Stomach (tissue), 19 donors: ENCODE results near the gene CYREN. TPM values are rescaled to one million over a fixed set of nuclear protein-coding genes. Genes with fewer than 3 reads are reported as not detected.

ENCODE experiments used
- DNase-seq, 2 donors: peaks; one replicate each; pipeline versions ENCODE4 v3.0.0 to v3.0.0-alpha.2; 2013 to 2019
- H3K27ac ChIP-seq, 5 donors: fragments of 200-600 bp in 4 of 5; sonication (generic) in 4 of 5; one replicate each; pipeline ENCODE4 v1.5.1; 2013 to 2019; ENCODE audit warnings: mild to moderate bottlenecking in 1 of 5, moderate library complexity in 1 of 5
- H3K27me3 ChIP-seq, 3 donors: fragments of 200-600 bp; sonication (generic); one replicate each; pipeline ENCODE4 v1.5.1; 2017 to 2019; ENCODE audit warnings: mixed run types in 1 of 3
- H3K36me3 ChIP-seq, 4 donors: fragments of 200-600 bp; sonication (generic); 1 replicate in 3 of 4; 2 replicates in 1 of 4; pipeline ENCODE4 v1.5.1; 2016 to 2019
- H3K4me1 ChIP-seq, 4 donors: fragments of 200-600 bp; sonication (generic); one replicate each; pipeline ENCODE4 v1.5.1; 2016 to 2019
- H3K4me3 ChIP-seq, 4 donors: fragments of 200-600 bp; sonication (generic) in 3 of 4; one replicate each; pipeline ENCODE4 v1.5.1; 2016 to 2019; ENCODE audit warnings: mild to moderate bottlenecking in 1 of 4
- H3K9me3 ChIP-seq, 4 donors: fragments of 200-600 bp; sonication (generic); one replicate each; pipeline ENCODE4 v1.5.1; 2016 to 2019
- EP300 ChIP-seq: sonication (generic); formaldehyde crosslinking; IDR thresholded peaks from one replicate; pipeline ENCODE4 v1.6.1; 2017; ENCODE audit warnings: antibody characterized with exemption
- POLR2A ChIP-seq, 4 donors: fragments of 450-650 bp; IDR thresholded peaks; one replicate each; pipeline ENCODE4 v1.6.1; 2016; ENCODE audit warnings: antibody characterized with exemption in 4 of 4, control low read depth in 2 of 4, mild to moderate bottlenecking in 1 of 4, moderate library complexity in 1 of 4
- POLR2AphosphoS5 ChIP-seq, 3 donors: sonication (generic); formaldehyde crosslinking; IDR thresholded peaks; one replicate each; pipeline ENCODE4 v1.6.1; 2016; ENCODE audit warnings: antibody characterized with exemption in 3 of 3
- WGBS, 5 donors: extraction: QIAGEN DNeasy Blood & Tissue Kit in 3 of 5; methylation state at CpG; one replicate each; pipeline versions ENCODE4 v1.1.5 to v1.1.7; 2013 to 2018; 5-methylcytosine and 5-hydroxymethylcytosine counted together
- intact Hi-C: fragments of 100-400 bp; cut with DNase I; formaldehyde crosslinking; loops from one replicate; pipeline ENCODE4 v1.15.1; 2023; ENCODE audit warnings: low total_unique reads
- long read RNA-seq, 10 donors: transcript quantifications; one replicate each; lab custom pipeline, GENCODE V29; 2026
- polyA plus RNA-seq, 3 donors: library from polyadenylated mRNA; stranded (reverse); fragments of 200-250 nt; gene quantifications; one replicate each; pipeline ENCODE4 v1.2.3, GENCODE V29; 2013
- total RNA-seq, 5 donors: library from RNA; depleted of rRNA; stranded (reverse); fragments of >200 nt; gene quantifications; one replicate each; pipeline versions ENCODE4 v1.1.0 to v1.2.3, GENCODE V29; 2014 to 2016
- TF ChIP-seq, protein P1 (sequence below), 7 experiments: fragments of 450-650 bp in 4 of 7; fragments of 200-600 bp in 3 of 7; sonication (generic) in 3 of 7; IDR thresholded peaks; one replicate each; pipeline ENCODE4 v1.5.1; 2016 to 2019; ENCODE audit warnings: antibody characterized with exemption in 7 of 7, control low read depth in 2 of 7, mild to moderate bottlenecking in 1 of 7
- donor health status: healthy with polysubstance abuse.
- donor health status: Bipolar disorder and iron deficiency.
- donor health status: healthy.

CYREN gene, protein sequence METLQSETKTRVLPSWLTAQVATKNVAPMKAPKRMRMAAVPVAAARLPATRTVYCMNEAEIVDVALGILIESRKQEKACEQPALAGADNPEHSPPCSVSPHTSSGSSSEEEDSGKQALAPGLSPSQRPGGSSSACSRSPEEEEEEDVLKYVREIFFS
- 10 to 100 TPM; 11.1 to 33.0 (median 29.8) TPM for total RNA-seq
- 10 to 100 TPM; 21.7 to 30.8 (median 30.5) TPM for polyA plus RNA-seq
- long read RNA-seq, donor 1, partial matches to known transcripts, result 0 of 4 reads
- long read RNA-seq, donor 1, other reads (novel, unspliced or antisense), result 0 of 4 reads
- long read RNA-seq, donor 2, partial matches to known transcripts, result 0 of 5 reads
- long read RNA-seq, donor 2, other reads (novel, unspliced or antisense), result 0 of 5 reads
- long read RNA-seq, donor 3, partial matches to known transcripts, result 0 of 3 reads
- long read RNA-seq, donor 3, other reads (novel, unspliced or antisense), result 0 of 3 reads
- long read RNA-seq, donor 4, result 0 reads
- long read RNA-seq, donor 5, partial matches to known transcripts, result 0 of 10 reads
- long read RNA-seq, donor 5, other reads (novel, unspliced or antisense), result 0 of 10 reads
- long read RNA-seq, donor 6, transcript CYREN-202 (4 exons, 1,738 nt), result major isoform, 5 of 14 reads
- long read RNA-seq, donor 6, partial matches to known transcripts, result 0 of 14 reads
- long read RNA-seq, donor 6, other reads (novel, unspliced or antisense), result 0 of 14 reads
- long read RNA-seq, donor 7, partial matches to known transcripts, result 8 of 14 reads
- long read RNA-seq, donor 7, other reads (novel, unspliced or antisense), result 0 of 14 reads
- long read RNA-seq, donor 8, partial matches to known transcripts, result 0 of 8 reads
- long read RNA-seq, donor 8, other reads (novel, unspliced or antisense), result 5 of 8 reads
- long read RNA-seq, donor 9, partial matches to known transcripts, result 0 of 2 reads
- long read RNA-seq, donor 9, other reads (novel, unspliced or antisense), result 0 of 2 reads
- long read RNA-seq, donor 10, partial matches to known transcripts, result 0 of 2 reads
- long read RNA-seq, donor 10, other reads (novel, unspliced or antisense), result 0 of 2 reads

DNA sequence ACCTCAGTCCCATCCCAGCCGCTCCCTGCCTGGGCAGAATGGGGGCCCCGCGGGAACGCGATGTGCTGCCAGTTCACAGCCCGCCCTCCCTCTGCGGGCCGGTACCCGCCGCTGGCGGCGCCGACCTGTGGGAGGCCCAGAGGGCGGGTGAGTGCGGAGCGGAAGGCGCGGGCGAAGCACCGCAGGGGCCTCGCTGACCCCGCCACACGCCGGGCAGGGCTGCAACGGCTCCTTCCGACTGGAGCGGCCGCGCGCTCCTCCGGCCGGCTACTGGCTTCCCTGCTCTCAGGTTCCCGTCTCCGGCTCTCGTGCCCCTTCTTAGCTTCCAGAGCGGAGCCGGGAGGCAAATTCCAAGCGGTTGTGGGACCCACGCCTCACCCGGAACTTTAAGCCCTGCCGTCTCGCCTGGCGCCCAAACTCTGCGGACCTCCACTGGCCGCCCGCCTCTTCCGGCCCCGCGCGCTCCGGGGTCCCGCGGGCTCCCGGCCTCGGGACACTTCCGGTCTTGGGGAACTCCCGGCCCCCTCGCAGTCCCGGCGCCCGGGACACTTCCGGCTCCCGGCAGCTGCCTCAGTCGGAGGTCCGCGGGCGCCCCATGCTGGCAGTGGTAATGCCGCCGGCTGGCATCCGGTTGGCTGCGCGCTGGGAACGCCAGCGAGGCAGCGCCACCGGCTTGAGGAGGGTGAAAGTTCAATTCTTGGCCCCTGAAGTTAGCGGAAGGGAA is at the start of gene CYREN:
CYREN (minus strand) TSS at position 434 of the 724 bp plus-strand sequence. CDS start 1,785 bp downstream, outside the sequence.
- peak within 1 kb of the TSS; percentile 89 to 99 (median 96) for H3K27ac ChIP-seq
- H3K9me3 ChIP-seq, result no peaks in the 10 kb centered on the region
- H3K4me1 ChIP-seq, result peaks cover 35 to 59% (median 54%) of the 10 kb centered on the region in 4 donors
- 0 to 2% (median 1%) methylated on average over 43 to 77 of the region's 77 CpGs for WGBS, 5 donors
- peak within 1 kb of the TSS; percentile 66 to 91 (median 78) for H3K4me3 ChIP-seq
- no peaks in the 10 kb centered on the region for H3K27me3 ChIP-seq
- H3K36me3 ChIP-seq, result peaks cover 25 to 33% (median 28%) of the 10 kb centered on the region in 4 donors
- TF ChIP-seq EP300 (no peak), POLR2AphosphoS5 (IDR thresholded peaks at IDR 0.05) (peak; percentile 56 to 84 (median 66)), POLR2A (IDR thresholded peaks at IDR 0.05) (peak in 2 of 4 donors; percentile 46 to 60)
- TF ChIP-seq, protein P1, sequence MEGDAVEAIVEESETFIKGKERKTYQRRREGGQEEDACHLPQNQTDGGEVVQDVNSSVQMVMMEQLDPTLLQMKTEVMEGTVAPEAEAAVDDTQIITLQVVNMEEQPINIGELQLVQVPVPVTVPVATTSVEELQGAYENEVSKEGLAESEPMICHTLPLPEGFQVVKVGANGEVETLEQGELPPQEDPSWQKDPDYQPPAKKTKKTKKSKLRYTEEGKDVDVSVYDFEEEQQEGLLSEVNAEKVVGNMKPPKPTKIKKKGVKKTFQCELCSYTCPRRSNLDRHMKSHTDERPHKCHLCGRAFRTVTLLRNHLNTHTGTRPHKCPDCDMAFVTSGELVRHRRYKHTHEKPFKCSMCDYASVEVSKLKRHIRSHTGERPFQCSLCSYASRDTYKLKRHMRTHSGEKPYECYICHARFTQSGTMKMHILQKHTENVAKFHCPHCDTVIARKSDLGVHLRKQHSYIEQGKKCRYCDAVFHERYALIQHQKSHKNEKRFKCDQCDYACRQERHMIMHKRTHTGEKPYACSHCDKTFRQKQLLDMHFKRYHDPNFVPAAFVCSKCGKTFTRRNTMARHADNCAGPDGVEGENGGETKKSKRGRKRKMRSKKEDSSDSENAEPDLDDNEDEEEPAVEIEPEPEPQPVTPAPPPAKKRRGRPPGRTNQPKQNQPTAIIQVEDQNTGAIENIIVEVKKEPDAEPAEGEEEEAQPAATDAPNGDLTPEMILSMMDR (IDR thresholded peaks at IDR 0.05), result peak in 5 of 7 experiments; percentile 30 to 77 (median 66)
- intact Hi-C loops, result no loop called here
- peak; percentile 96 to 98 for DNase-seq

DNA sequence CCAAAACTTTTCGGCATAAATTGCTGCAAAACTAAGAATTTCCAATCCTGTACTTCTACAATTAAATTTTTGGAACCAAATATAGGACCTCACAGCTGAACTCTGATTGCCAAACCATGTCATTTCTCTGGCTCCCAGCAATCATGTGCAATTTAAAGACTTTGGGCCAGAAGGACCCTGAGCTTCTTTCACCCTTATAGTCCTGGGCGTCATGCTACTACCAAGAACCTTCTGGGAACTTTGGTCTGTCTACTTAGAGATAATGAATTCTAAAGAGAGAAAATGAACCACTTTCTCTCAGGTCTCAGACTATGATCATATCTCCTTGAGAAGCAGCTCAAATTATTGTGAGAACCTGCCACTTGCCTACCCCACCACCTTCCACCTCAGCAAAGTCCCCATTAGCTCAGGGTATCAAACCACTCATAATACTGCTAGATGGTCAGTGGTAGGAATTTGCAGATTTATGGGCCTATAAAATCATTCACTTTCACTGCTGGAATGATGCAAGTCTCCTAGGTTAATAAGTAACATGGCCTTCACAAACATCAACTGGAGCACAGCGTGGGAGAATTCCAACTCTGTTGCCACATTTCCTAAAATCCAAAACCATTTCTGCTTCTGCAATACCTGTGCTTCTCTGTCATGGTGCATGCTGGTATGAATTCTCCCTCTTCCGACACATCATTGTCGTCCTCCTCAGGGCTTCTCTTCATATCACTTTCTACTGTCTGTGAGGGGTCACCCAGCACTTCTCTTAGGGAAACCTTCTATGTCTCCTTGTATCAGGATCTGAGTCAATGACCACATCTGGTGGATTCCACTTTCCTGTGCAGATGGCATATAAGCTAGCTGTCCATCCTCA is 47.4 kb upstream of the CYREN start:
- Histone ChIP-seq H3K9me3 (no peaks in the 10 kb centered on the region), H3K27ac (no peak overlapping the region), H3K36me3 (no peaks in the 10 kb centered on the region), H3K4me1 (peaks cover 0 to 6% (median 2%) of the 10 kb centered on the region in 4 donors), H3K4me3 (no peak overlapping the region), H3K27me3 (no peaks in the 10 kb centered on the region)
- intact Hi-C loops, result no loop called here
- TF ChIP-seq EP300 (no peak), POLR2AphosphoS5 (IDR thresholded peaks at IDR 0.05) (no peak)
- TF ChIP-seq, protein P1 (IDR thresholded peaks at IDR 0.05), result no peak
- 57 to 82% (median 65%) methylated on average over 5 of the region's 5 CpGs for WGBS, 5 donors
- DNase-seq, result peak in 1 of 2 donors; percentile 61

DNA sequence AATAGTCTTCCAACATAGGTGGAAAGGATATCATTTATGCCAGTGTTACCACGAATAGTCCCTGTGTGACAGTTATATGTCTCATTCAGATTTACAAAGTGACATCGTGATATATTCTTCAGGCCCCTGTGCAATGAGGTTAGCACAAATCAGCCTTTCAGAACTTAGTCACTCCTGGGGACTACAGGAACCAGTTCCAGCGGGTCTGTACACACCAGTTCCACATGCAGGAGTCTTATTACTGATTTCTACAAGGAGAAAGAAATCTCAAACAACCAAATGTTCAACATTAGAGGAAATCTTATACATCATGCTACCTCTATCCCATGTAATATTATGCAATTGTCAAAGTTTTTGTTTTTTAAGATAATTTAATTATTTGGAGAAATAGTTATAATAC is 45.2 kb upstream of the CYREN start:
- peaks cover under 1 to 11% (median 7%) of the 10 kb centered on the region in 4 donors for H3K4me1 ChIP-seq
- 77 to 85% (median 82%) methylated on average over 3 of the region's 3 CpGs for WGBS, 5 donors
- no peak overlapping the region for H3K4me3 ChIP-seq
- intact Hi-C loops, result no loop called here
- H3K36me3 ChIP-seq, result no peaks in the 10 kb centered on the region
- no peaks in the 10 kb centered on the region for H3K9me3 ChIP-seq
- H3K27ac ChIP-seq, result no peak overlapping the region
- no peaks in the 10 kb centered on the region for H3K27me3 ChIP-seq
- DNase-seq, result no peak
- TF ChIP-seq, protein P1 (IDR thresholded peaks at IDR 0.05), result no peak
- no peak for TF ChIP-seq POLR2AphosphoS5 (IDR thresholded peaks at IDR 0.05)
- no peak for TF ChIP-seq EP300
- TF ChIP-seq POLR2A (IDR thresholded peaks at IDR 0.05), result no peak
